ENCODE measurements around the gene POLE4.

The POLE4 gene

GRCh38 chr2:75002007-75002406 lies 43.6 kb downstream of the POLE4 start:
- no peaks in the 10 kb centered on the region for H3K9me3 Mint-ChIP-seq
- H3K4me3 Mint-ChIP-seq = no peak overlapping the region
- peaks cover 4% of the 10 kb centered on the region for H3K36me3 Mint-ChIP-seq (ENCODE audit: low read depth)

GRCh38 chr2:75003276-75003675 lies 44.8 kb downstream of the POLE4 start:
- Mint-ChIP-seq H3K4me3 (no peak overlapping the region), H3K27ac (no peak overlapping the region), H3K4me1 (no peaks in the 10 kb centered on the region), H3K9me3 (no peaks in the 10 kb centered on the region), H3K27me3 (ENCODE audit: low read depth) (no peaks in the 10 kb centered on the region), H3K36me3 (ENCODE audit: low read depth) (no peaks in the 10 kb centered on the region)
- TF ChIP-seq CTCF (IDR thresholded peaks at IDR 0.05; ENCODE audit: unreplicated experiment in 3 of 3) = no peak

More at GRCh38 chr2:75002007-75002406, 43.6 kb downstream of the POLE4 start:
- no peak for TF ChIP-seq CTCF (IDR thresholded peaks at IDR 0.05; ENCODE audit: unreplicated experiment in 3 of 3)
- Mint-ChIP-seq H3K27me3 (ENCODE audit: low read depth) (no peaks in the 10 kb centered on the region), H3K27ac (no peak overlapping the region), H3K4me1 (no peaks in the 10 kb centered on the region)

GRCh38 chr2:75003773-75004172 lies 45.3 kb downstream of the POLE4 start:
- Mint-ChIP-seq H3K9me3 (no peaks in the 10 kb centered on the region), H3K27ac (no peak overlapping the region)

GRCh38 chr2:75006041-75006440 lies 47.6 kb downstream of the POLE4 start:
- Mint-ChIP-seq H3K9me3 (no peaks in the 10 kb centered on the region), H3K27me3 (ENCODE audit: low read depth) (peaks cover 4% of the 10 kb centered on the region), H3K27ac (no peak overlapping the region), H3K4me1 (peaks cover 6% of the 10 kb centered on the region), H3K36me3 (ENCODE audit: low read depth) (no peaks in the 10 kb centered on the region), H3K4me3 (no peak overlapping the region)
- TF ChIP-seq CTCF (IDR thresholded peaks at IDR 0.05; ENCODE audit: unreplicated experiment in 3 of 3) = no peak

More at GRCh38 chr2:75003773-75004172, 45.3 kb downstream of the POLE4 start:
- no peak for TF ChIP-seq CTCF (IDR thresholded peaks at IDR 0.05; ENCODE audit: unreplicated experiment in 3 of 3)
- H3K27me3 Mint-ChIP-seq (ENCODE audit: low read depth) = no peaks in the 10 kb centered on the region
- H3K36me3 Mint-ChIP-seq (ENCODE audit: low read depth) = no peaks in the 10 kb centered on the region
- H3K4me3 Mint-ChIP-seq = no peak overlapping the region
- peaks cover 2% of the 10 kb centered on the region for H3K4me1 Mint-ChIP-seq

DNA sequence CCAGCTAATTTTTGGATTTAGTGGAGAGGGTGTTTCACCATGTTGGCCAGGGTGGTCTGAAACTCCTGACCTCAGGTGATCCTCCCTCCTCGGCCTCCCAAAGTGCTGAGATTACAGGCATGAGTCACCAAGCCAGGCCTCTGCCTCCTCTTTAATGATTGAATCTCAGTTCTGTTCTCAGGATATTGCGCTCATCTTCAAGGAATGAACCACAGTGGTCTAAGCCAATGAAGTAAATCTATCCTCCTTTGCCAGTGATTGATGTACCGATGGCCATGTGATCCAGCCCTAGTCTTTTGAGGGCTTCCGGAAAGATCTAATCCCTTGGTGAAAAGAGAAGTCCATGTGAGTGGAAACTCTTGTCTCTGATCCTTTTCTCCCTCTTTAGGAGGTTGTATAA lies 48.6 kb downstream of the POLE4 start:
- H3K4me1 Mint-ChIP-seq = peaks cover 6% of the 10 kb centered on the region
- no peak overlapping the region for H3K27ac Mint-ChIP-seq
- TF ChIP-seq CTCF (IDR thresholded peaks at IDR 0.05; ENCODE audit: unreplicated experiment in 3 of 3) = no peak
- H3K36me3 Mint-ChIP-seq (ENCODE audit: low read depth) = no peaks in the 10 kb centered on the region
- H3K4me3 Mint-ChIP-seq = no peak overlapping the region
- H3K27me3 Mint-ChIP-seq (ENCODE audit: low read depth) = peaks cover 4% of the 10 kb centered on the region
- no peaks in the 10 kb centered on the region for H3K9me3 Mint-ChIP-seq

GRCh38 chr2:75007819-75008218 lies 49.4 kb downstream of the POLE4 start:
- Mint-ChIP-seq H3K36me3 (ENCODE audit: low read depth) (no peaks in the 10 kb centered on the region), H3K4me3 (no peak overlapping the region), H3K4me1 (peaks cover 6% of the 10 kb centered on the region), H3K27me3 (ENCODE audit: low read depth) (peaks cover 4% of the 10 kb centered on the region), H3K9me3 (no peaks in the 10 kb centered on the region), H3K27ac (no peak overlapping the region)
- no peak for TF ChIP-seq CTCF (IDR thresholded peaks at IDR 0.05; ENCODE audit: unreplicated experiment in 3 of 3)
